HEK293 (cell line): ENCODE data around the gene PSRC1.

ENCODE experiments used
- ZNF449 ChIP-seq: fragments of 450-650 bp; formaldehyde crosslinking; IDR thresholded peaks from 2 replicates; pipeline ENCODE4 v1.5.1; 2017; ENCODE audit warnings: missing biosample characterization, mild to moderate bottlenecking, missing genetic modification characterization, moderate library complexity
- TF ChIP-seq, protein P1 (sequence below): fragments of 450-650 bp; formaldehyde crosslinking; IDR thresholded peaks from 2 replicates; pipeline ENCODE4 v1.5.1; 2016; ENCODE audit warnings: missing biosample characterization, missing genetic modification characterization, borderline replicate concordance

The PSRC1 gene

GRCh38 chr1:109231066-109231465 is 51.9 kb downstream of the PSRC1 start (continued):
- TF ChIP-seq ZNF449 (tag by site-specific recombination): no peak
- TF ChIP-seq, protein P1, sequence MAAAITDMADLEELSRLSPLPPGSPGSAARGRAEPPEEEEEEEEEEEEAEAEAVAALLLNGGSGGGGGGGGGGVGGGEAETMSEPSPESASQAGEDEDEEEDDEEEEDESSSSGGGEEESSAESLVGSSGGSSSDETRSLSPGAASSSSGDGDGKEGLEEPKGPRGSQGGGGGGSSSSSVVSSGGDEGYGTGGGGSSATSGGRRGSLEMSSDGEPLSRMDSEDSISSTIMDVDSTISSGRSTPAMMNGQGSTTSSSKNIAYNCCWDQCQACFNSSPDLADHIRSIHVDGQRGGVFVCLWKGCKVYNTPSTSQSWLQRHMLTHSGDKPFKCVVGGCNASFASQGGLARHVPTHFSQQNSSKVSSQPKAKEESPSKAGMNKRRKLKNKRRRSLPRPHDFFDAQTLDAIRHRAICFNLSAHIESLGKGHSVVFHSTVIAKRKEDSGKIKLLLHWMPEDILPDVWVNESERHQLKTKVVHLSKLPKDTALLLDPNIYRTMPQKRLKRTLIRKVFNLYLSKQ (tag by site-specific recombination): no peak
- TF ChIP-seq, all 188 proteins: peak for 0
